ENCODE results near the gene FAM171A1. TPM values are rescaled to one million over a fixed set of nuclear protein-coding genes. Genes with fewer than 3 reads are reported as not detected.
A peak's percentile ranks its signal among the peaks of the same experiment; 100 is the strongest.

The FAM171A1 gene
- total and polyA plus RNA-seq, 2 of the 13 experiments (the other 11 are each of a cell fraction or from before 2014, with no cell fraction given) = 21.5 to 34.7 TPM

- TF ChIP-seq ZNF20 (CRISPR knock-in tag; IDR thresholded peaks at IDR 0.05) (no peak), ZNF792 (CRISPR knock-in tag; IDR thresholded peaks at IDR 0.05) (peak; percentile 67; the same call in 1 of the 2 replicates), KDM5B (CRISPR knock-in tag; IDR thresholded peaks at IDR 0.05; ENCODE audit: borderline replicate concordance) (peak; percentile 13; the same call in 1 of the 2 replicates), DNMT3B (CRISPR knock-in tag; conservative IDR thresholded peaks at IDR 0.05) (no peak), BRF2 (CRISPR knock-in tag; IDR thresholded peaks at IDR 0.05) (no peak), TERF1 (CRISPR knock-in tag; IDR thresholded peaks at IDR 0.05) (0 out of 2 replicates have a peak, but pooled peaks have one; percentile 29), ZSCAN22 (CRISPR knock-in tag; IDR thresholded peaks at IDR 0.05) (no peak), E2F5 (CRISPR knock-in tag; conservative IDR thresholded peaks at IDR 0.05) (0 out of 2 replicates have a peak, but pooled peaks have one; percentile 30), SIN3B (IDR thresholded peaks at IDR 0.05; ENCODE audit: low read length) (0 out of 2 replicates have a peak, but pooled peaks have one; percentile 47), ZNF790 (CRISPR knock-in tag; IDR thresholded peaks at IDR 0.05; ENCODE audit: borderline replicate concordance) (peak; percentile 86; the same call in 1 of the 2 replicates), PITX1 (CRISPR knock-in tag; IDR thresholded peaks at IDR 0.05) (peak; percentile 16; the same call in 1 of the 2 replicates), YY1 (IDR thresholded peaks at IDR 0.05; ENCODE audit: insufficient read depth, insufficient replicate concordance, low read depth, low read length) (peak; percentile 90), NRL (CRISPR knock-in tag; IDR thresholded peaks at IDR 0.05; ENCODE audit: borderline replicate concordance) (no peak), ELK4 (CRISPR knock-in tag; IDR thresholded peaks at IDR 0.05; ENCODE audit: borderline replicate concordance) (no peak), SPEN (CRISPR knock-in tag; IDR thresholded peaks at IDR 0.05; ENCODE audit: low read depth) (0 out of 2 replicates have a peak, but pooled peaks have one; percentile 54), ZNF451 (CRISPR knock-in tag; IDR thresholded peaks at IDR 0.05) (0 out of 2 replicates have a peak, but pooled peaks have one; percentile 21), SOX13 (IDR thresholded peaks at IDR 0.05) (no peak), SOX13 (CRISPR knock-in tag; conservative IDR thresholded peaks at IDR 0.05 in 1 of 2, IDR thresholded peaks at IDR 0.05 in 1 of 2) (peak in 1 of 2 experiments; percentile 10; a peak in 1 of 4 replicates), YEATS2 (CRISPR knock-in tag; IDR thresholded peaks at IDR 0.05; ENCODE audit: borderline replicate concordance) (0 out of 2 replicates have a peak, but pooled peaks have one; percentile 17), NFKBIZ (CRISPR knock-in tag; IDR thresholded peaks at IDR 0.05) (0 out of 2 replicates have a peak, but pooled peaks have one; percentile 8), ARID4A (CRISPR knock-in tag; IDR thresholded peaks at IDR 0.05; ENCODE audit: borderline replicate concordance) (peak; percentile 70; the same call in 1 of the 2 replicates)
Measured at GRCh38 chr10:15168291-15168785, 202.8 kb downstream of the FAM171A1 start, which contains the start of gene NMT2 (continued).
